Occipital lobe (tissue), 2 donors: ENCODE measurements around the gene G2E3. TPM values are rescaled to one million over a fixed set of nuclear protein-coding genes. Genes with fewer than 3 reads are reported as not detected.
A peak's percentile ranks its signal among the peaks of the same experiment; 100 is the strongest.
"Not testable (repeated sequence)": the region's sequence is repeated elsewhere in the genome, so short reads cannot be mapped to it uniquely, and the experiment has no call there.

Source experiments
- DNase-seq: peaks from one replicate; lab custom pipeline; 2025; lab: John Stamatoyannopoulos, UW
- total RNA-seq: library from RNA; depleted of rRNA; stranded (reverse); fragments of >200 nt; gene quantifications from one replicate; pipeline ENCODE4 v1.2.3, GENCODE V29; 2014

Gene G2E3, protein sequence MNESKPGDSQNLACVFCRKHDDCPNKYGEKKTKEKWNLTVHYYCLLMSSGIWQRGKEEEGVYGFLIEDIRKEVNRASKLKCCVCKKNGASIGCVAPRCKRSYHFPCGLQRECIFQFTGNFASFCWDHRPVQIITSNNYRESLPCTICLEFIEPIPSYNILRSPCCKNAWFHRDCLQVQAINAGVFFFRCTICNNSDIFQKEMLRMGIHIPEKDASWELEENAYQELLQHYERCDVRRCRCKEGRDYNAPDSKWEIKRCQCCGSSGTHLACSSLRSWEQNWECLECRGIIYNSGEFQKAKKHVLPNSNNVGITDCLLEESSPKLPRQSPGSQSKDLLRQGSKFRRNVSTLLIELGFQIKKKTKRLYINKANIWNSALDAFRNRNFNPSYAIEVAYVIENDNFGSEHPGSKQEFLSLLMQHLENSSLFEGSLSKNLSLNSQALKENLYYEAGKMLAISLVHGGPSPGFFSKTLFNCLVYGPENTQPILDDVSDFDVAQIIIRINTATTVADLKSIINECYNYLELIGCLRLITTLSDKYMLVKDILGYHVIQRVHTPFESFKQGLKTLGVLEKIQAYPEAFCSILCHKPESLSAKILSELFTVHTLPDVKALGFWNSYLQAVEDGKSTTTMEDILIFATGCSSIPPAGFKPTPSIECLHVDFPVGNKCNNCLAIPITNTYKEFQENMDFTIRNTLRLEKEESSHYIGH
- total RNA-seq = 59.0 TPM

DNA sequence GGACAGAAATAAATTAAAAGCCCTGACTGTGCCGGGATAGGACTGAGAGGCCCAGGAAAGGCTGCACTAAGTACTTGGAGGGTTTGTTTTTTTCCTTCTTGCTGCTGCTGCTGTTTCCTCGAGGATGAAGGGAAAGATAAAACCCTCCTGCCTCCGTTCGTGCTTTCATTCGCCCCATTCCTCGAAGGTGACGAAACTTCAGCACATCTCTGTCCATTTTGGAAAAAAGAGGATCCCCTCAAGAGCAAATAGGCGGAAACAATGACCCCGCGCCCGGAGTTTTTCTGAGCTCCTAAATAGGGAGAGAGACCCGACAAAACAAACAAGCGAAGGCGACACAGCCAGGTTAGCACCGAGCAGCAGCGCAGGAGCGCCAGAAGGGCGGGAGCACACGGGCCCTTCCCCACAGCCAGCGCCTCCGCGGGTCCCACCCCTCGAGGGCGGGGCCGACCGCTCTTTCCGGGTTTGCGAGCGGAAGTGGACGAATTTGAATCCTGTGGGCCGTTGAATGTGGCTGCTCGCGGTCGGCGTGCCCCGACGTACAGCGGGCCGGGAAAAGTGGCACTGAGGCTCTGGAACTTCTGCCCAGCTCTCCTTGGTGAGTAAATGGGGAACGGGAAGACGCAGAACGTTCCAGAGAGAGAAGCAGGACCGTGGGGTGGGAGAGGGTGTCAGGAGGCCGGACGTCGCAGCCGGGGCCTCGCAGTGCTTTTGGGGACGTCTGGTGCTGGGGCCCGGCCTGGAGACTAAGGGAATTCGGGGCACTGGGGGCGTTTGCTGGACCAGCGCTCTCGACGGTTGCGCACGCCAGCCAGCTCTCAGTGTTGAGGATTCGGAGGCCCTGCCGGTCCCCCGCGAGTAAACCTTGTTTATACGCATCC lies at the start of gene G2E3:
G2E3 (plus strand) TSS at position 484 of the 881 bp plus-strand sequence. CDS start 21,922 bp downstream, outside the sequence.
- DNase-seq = peak; percentile 84

DNA sequence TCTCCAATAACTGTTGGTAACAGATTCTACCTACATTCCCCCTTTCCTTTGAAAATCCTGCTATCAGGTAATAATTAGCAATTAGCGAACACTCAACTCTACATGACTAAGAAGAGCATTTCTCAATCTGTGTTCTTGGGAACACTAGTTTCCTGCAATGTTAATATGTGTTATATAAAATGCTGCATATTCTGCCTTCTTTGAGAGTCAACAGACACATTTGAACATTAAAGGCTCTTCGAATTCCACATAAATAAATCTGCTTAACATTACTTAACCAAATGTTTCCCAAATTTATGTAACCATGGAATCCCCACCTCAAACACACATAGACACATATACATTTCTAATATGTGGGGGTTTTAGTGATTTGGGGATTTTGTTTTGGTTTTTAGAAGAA lies 41.2 kb upstream of the G2E3 start:
- DNase-seq = no peak

DNA sequence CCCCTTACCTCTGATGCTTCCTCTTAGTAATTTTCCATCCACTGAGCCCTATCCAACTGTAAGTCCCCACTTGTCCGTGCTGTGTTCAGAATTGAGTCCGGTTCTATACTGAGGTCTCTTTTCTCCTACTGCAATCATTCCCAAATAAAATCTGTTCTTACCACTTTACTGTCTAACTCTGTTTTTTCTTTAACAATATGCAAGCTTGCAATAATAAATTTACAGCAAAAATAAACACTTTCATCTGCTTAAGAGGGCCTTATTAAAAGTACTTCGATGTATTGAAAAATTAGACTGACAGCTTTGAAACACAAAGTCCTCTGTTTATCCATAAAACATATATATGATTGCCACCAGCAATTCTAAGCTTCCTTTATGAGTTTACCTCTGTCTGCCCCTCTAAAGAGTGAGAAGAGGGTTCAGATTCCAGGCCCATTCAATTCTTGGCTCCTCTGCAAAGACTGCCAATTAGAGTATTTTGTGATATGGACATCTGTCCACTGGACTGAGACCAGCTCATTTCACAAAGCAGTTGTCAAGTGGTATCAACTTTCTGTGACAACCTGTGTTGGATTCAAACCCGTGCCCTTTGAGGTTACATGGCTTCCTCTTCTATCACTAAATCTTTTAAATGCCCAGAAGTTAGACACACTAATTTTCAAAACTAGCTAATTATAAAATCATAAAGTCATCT lies 39.9 kb upstream of the G2E3 start:
- no peak for DNase-seq

DNA sequence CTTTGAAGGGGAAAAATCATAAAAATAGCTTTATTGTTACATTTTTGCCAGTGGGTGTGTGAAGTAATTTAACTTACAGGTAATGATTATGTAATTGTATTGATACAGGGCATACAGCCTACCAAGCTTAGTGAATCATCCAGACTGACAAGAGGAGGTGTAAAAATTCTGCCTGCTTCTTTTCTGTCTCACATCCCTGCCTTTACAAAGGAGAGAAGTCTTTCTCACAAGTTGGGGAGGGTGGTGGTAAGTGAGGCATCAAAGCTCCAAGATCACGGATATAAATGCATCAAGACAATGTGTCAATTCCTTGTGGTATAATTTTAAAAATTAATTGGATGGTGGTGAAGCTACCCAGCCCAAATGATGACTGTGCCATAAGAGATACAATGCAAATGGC lies 39.0 kb upstream of the G2E3 start:
- no peak for DNase-seq

DNA sequence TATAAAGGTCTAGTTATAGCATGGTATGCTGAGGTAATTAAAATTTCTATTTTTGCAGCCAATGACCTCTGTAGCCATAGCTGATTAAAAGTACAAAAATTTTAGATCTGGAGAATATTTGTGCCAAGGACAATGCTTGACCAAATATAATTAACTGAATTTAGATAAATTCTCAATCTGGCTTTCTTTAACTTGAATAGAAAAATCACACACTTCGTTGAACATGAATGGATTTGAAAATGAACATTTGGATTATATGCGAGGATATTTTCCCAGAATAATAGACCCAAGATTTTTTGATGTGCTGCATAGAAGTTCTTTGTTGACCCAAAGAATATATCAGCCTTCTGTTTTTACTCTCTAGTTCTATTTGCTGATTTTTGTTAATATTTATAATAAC lies 38.4 kb upstream of the G2E3 start:
- DNase-seq = no peak

DNA sequence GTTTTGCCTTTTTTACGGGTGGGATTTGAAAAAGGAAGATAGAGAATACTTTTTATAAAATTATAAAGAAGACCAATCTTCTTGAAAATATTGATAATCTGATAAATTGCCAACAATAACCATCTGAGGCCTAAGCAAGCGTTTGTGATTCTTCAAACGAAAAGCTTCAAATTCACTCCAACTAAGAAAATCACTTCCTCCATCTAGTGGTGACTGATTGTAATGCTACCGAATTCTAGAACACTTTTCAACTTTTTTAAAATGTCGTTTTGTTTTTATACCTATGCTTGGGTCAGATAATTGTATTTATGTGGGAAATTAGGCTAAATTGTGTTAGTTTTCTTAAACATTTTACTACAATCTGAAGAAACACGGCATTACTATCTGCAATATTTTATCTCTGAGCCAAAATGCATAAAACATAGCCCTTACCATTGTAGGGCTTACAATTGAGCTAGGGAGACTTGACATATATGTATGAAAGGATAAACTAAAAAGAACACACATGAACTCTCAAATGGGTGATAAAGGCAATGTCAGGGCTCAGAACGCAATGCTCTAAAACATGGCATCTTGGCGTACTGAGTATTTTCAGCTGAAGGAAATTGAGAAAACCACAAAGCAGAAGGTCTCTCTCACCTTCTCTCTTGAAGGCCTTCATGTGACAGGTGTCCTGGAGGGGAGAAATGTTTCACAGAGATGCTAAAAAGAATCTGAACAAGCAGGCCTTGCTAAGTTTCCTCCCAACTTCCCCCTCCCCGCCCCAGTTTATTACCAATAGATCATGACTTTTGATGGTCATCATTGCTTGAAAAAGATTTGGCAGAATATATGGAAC lies 36.8 kb upstream of the G2E3 start:
- DNase-seq = no peak

DNA sequence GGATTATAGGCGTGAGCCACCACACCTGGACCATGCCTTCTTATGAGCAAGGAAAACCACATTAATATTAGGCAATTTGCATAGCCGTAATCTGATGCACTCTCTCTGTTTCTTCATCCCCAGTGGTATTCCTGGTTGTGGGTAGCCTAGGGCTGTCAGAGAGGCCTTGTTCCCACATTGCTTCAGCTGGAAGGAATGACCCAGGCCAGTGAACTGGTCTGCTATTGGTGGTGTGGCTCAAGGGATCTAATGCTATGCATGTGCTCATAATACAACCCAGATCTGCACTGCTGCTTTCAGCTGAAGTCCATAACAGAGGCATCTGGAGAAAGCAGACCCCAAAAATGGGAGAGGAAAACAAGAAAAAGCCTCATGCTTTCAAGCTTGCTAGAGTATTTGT lies 33.1 kb upstream of the G2E3 start:
- DNase-seq = no peak

DNA sequence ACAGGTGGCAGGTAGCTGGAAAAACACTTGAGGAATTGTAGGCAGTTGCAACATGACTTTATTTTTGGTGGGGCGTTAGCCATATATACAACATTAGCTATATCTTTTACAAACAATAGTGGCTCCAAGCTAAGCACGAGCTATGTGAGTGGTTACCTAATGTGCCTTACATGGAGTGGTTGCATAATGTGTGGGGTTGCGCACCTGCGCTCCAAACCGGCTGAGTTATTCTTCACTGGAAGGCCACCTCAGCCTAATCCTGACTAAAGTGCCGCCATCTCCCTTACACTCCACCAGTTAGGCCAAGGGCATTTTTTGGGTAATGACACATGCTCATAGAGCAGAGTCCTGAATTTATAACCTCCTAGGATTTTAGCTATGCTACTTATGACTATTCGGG lies 31.8 kb upstream of the G2E3 start:
- no peak for DNase-seq

DNA sequence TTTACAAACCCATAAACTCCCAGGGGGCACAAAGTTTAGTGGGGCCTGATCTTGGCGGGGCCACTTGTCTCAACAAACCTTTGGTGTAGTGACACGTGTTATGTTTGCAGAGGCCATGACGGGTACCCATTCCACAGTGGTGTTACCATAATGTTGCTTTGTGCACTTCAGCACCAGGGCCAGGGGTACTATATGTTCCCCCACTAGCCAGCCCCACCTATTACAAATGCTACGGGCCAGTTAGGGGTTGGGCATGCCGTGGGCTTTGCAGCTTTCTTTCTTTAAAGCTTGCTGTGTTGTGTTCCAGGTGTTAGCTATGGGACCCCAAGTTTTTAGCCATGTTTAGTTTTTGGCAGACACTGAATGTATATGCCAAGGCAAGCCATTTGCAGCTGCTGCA lies 30.8 kb upstream of the G2E3 start:
- DNase-seq = no peak

DNA sequence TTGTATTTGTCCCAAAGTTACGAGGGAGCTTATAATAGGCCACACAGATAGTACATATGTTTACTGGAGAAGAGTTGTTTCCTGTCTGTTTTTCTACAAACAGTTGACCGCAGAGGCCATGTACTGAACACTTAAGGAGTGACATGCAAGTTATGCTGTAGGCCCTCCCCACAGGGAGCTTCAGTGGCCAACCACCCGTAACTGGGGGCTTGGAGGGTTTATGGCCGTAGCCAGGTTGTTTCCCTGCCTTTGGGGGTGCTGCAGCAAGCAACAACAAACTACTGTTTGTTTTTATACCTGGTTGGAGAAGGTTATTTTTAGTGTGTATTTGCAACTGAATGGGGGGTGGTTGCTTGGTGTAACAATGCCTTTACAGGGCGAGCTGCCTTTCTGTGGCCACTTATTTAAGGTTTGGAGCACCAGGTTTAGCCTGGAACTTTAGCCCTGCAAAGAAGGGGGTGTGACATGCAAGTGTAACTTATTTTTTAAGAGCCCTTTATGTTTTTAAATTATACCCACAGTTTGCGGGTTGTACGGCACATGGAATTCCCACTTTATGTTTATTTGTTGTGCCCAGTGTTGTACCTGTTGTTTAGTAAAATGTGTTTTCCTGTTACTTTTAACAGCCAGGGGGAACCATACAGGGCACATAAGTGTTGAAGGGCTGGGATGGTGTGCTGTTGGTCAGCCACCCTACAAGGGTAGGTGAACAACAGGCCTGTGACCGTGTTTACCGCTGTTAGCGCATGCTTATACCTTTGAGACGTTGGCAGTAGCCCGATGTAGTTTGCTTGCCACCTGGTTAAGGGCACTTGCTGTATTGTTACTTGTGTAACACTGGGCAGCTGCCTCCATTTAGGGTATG lies 29.9 kb upstream of the G2E3 start:
- no peak for DNase-seq

DNA sequence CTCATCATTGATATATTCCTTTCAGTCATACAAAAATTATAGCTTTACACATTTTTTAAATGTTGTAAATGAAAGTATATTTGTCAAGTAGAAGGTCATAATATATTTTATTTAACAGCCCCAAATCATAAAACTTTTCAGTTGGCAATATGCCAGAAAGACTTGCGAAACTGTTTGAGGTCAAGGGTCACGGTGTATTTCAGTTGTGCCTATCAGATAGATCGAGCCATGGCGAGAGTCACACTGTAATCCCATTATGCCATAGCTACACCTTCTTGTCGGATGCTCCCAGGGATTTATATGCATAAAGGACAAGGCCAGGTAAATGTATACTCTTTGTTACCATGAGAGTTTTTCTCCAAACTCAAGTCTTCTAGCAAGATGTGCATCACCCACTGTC lies 26.7 kb upstream of the G2E3 start:
- no peak for DNase-seq

DNA sequence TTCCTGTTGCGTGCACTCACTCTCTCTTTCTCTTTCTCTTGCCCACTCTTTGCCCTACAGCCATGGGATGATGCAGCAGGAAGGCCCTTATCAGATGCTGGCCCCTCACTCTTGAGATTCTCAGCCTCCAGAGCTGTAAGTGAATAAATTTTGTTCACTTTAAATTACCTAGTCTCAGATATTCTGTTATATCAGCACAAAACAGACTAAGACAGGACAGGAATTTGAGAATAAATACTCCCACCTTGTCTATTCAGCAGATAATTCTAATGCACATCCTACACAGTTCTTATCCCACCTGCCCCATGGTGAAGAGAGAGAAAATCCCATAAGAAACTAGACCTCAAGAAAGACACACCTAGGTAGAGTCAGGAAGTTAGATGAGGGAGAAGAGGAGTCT lies 25.8 kb upstream of the G2E3 start:
- no peak for DNase-seq

DNA sequence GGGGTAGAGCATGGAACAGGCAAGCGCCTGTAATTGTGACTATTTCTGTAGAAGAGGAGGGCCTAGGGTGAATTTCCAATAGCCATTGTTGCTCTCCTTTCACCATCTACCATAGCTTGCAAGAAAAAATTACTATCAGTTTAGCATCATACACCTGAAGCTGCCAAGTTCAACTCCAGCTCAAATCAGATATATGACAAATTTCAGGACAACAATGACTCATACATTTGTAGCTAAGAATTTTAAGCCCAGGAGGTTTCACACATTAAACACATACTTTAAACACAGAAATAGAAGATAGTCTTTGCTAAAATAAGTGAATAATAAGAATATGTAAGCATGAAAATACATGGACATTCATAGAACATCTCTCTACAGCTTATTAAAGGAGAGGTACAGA lies 17.6 kb upstream of the G2E3 start:
- no peak for DNase-seq

DNA sequence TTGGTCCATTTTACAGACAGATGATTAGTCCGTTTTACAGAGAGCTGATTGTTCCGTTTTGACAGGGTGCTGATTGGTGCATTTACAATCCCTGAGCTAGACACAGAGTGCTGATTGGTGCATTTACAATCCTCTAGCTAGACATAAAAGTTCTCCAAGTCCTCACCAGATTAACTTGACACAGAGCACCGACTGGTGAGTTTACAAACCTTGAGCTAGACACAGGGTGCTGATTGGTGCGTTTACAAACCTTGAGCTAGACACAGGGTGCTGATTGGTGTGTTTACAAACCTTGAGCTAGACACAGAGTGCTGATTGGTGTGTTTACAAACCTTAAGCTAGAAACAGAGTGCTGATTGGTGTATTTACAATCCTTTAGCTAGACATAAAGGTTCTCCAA lies 12.2 kb upstream of the G2E3 start:
- DNase-seq = not testable (repeated sequence)

DNA sequence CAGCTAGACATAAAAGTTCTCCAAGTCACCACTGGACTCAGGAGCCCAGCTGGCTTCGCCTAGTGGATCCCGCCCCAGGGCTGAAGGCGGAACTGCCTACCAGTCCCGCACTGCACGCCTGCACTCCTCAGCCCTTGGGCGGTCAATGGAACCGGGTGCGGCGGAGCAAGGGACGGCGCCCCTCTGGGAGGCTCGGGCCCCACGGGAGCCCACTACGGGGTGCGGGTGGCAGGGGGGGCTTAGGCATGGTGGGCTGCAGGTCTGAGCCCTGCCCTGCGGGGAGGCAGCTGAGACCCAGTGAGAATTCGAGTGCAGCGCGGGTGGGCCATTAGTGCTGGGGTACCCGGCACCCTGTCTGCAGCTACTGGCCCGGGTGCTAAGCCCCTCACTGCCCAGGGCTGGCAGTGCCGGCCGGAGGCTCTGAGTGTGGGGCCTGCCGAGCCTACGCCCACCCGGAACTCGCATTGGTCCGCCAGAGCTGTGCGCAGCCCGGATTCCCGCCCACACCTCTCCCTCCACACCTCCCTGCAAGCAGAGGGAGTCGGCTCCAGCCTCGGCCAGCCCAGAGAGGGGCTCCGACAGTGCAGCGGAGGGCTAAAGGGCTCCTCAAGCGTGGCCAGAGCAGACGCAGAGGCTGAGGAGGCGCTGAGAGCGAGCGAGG lies 11.4 kb upstream of the G2E3 start:
- no peak for DNase-seq

DNA sequence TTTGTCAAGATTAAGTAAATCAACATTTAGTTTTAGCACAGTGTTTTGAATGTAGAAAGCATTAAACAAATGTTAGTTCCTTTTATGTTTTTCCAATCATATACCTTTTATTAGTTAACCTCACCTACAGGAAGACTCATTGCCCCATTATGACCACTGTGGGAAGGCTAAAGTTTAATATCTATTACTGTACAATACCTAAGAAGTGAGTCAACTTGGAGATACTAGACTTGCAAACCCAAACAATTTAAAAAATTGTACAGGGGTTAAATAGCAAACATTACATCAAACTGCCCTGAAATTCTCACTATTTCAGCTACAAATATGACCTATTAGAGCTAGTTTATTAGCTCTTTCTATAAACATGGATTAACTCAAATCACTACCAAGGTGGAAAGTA lies 8.6 kb upstream of the G2E3 start:
- no peak for DNase-seq

DNA sequence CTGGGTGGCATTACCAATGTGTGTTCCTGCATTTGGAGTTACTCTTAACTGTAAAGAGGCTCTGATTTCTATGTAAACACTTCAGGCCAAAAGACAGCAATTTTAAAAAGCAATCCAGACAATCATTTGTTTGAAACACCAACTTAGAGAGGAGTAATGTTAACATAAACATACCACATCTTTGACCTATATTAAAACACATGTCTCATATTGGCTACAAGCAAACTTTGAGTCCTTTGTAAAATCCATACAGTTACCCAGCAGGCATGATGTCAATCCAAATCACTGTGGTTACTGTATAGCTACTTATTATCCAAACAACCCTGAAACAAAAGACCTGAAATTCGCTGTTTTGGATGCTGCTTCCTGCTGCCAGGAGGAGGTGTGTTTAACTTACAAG lies 7.5 kb upstream of the G2E3 start:
- no peak for DNase-seq

DNA sequence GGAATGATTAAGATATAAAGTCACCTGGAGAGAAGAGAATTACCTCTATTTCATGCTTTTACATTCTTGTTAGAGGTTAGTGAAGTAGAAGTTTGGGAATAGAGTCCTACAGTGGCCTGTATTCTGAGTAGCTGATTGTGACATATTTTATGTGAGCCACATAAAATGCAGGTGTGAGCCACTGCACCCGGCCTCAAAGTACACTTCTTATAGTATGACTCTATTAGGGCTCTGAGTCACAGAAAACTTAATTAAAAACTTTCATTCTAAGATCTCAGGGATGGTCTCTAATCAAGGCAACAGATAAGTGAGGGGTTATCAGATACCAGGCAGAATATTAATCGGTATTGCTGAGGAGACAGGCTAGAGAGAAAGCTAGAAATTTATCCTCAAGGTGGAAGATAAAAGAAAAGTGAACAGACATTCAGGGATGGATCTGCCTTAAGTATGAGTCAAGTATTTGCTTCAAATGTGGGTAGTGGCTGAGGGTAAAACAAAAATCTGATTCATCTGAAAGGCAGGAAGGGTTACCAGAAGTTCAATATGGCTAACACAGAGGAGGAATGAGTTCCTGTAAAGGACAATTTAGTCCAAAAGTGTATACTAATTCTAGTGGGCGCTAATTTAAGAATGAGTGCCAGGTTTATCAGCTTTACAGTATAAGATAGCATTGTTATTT lies 5.5 kb upstream of the G2E3 start:
- no peak for DNase-seq

DNA sequence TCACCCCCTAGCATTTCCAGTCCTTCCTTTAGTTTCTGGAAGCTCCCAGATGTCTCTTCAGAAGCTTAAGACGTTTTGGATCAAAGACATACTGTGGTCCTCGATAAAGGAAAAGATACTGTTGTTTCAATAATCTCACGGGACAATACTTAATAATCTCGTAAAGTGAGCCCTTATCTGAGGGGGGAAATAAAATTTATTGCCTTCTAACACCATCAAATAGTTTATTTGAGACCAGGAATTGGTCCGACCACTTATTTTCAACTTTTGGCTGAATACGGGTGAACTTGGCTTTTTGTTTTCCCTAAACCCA lies 640 bp upstream of the G2E3 start:
- DNase-seq = no peak
